Measurements from ENCODE around the gene MAVS.
"Not testable (repeated sequence)": the region's sequence is repeated elsewhere in the genome, so short reads cannot be mapped to it uniquely, and the experiment has no call there.

The MAVS gene

DNA sequence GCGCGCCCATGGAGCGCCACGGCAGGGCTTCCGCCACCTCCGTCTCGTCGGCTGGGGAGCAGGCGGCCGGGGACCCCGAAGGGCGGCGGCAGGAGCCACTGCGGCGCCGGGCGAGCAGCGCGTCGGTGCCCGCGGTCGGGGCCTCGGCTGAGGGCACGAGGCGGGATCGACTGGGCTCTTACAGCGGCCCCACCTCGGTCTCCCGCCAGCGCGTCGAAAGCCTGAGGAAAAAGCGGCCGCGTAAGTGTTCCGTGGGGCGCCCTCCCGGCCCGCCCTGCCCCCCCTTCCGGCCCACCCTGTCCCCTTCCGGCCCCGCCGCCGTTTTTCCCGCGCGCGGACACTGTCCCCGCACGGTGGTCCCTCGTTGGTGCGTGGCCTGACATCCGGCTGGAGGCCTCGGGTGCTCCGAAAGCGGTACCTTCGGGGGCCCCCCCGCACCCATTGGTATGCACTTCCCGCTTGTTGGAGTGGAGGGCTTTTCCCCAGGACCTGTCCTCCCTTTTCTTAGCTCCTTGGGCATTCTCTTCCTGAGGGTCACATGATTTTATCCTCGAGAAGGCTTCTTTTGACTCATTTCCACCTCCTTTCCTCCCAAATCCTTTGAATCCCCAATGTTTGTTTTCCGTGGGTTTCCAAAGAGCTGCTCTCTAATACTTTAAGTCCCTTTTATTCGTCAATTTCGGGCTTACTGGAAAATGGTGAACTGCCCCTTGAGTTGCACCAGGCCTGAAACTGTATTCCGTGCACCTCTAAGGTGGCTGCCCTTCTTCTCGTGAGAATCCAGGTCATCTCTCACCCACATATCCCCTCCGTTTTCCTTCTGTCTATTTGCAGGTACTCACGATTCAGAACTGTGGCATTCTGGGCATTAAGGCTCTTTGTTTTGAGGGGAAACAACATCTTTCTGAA is 43.1 kb downstream of the MAVS start:
- DNase-seq: peak; percentile 4

DNA sequence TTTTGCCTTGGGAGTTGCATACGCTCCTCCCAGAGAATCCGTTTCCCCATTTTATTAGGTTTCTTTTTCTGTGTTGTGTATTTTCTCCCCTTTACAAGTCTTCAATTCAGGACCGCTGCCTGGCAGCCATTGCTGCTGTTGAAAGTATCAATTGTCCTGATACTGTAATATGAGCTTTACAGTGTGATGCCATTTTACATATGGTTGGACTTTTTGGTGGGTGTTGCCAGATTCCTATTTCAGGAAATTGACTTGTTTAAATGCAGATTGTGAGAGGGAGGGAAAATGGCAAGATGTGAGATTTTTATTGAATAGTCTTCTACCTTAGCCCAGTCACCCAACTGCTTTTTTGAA is 43.7 kb downstream of the MAVS start:
- DNase-seq: peak; percentile 32

DNA sequence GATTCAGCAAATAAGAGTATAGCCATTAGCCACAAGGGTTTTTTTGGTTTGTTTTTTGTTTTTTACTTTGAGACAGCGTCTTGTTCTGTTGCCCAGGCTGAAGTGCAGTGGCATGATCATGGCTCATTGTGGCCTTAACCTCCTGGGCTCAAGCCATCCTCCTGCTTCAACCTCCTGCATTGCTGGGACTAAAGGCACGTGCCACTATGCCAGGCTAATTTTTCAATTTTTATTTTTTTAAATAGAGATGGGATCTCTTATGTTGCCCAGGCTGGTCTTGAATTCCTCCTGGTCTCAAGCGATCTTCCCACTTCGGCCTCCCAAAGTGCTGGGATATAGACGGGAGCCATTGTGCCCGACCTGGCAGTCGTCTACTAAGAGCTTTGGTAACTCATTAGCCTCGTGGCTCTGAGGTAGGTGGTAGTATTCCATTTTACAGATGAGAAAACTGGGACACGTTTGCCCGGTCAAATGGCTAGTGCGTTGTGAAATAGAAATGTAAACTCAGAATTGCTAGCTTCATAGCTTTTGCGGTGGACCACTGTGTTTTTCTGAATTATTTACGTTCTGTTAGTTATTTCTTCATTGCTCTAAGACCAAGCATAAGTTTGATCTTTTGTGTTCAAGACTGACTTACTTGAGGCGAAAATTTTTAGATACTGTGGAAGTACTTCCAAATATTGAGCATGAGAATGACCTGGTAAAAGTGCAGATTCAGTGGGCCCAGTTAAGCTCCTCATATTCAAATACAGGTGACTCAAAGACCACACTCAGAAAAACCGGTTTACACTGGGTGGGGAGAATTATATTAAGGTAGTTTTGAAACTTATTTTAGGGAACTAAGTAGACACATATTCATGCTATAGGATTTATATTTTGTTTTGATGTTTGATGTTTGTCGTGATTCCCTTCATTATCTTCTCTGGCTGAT is 44.6 kb downstream of the MAVS start:
- DNase-seq: no peak

DNA sequence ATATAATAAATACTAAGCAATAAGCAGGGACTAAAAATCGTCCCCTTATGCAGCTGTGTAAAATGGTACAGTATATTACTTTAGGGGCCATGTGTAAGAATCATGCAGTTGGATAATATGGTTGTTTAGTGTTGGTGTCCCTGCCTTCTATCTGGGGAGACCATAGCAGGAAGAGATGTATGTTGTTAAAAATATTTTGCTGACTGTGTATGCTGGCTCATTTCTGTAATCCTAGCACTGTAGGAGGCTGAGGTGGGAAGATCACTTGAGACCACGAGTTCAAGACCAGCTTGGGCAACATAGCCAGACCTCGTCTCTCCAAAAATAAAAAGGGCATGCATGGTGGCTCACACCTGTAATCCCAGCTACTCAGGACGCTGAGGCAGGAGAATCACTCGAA is 48.2 kb downstream of the MAVS start:
- DNase-seq: no peak

DNA sequence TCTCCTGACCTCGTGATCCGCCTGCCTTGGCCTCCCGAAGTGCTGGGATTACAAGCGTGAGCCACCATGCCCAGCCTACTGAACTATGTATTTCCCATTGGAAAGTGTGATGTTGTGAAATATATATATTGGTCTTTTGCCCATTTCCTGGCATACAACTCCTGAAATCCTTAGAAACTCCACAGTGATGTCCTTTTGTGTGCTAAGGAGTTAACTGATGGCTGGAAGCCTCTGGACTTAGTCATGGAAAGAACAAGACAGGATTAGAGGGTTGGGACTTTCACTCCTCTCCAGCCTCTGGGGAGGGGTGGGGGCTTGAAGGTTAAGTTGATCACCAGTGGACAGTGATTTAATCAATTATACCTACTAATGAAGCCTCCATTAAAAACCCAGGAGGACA is 49.7 kb downstream of the MAVS start:
- no peak for DNase-seq

DNA sequence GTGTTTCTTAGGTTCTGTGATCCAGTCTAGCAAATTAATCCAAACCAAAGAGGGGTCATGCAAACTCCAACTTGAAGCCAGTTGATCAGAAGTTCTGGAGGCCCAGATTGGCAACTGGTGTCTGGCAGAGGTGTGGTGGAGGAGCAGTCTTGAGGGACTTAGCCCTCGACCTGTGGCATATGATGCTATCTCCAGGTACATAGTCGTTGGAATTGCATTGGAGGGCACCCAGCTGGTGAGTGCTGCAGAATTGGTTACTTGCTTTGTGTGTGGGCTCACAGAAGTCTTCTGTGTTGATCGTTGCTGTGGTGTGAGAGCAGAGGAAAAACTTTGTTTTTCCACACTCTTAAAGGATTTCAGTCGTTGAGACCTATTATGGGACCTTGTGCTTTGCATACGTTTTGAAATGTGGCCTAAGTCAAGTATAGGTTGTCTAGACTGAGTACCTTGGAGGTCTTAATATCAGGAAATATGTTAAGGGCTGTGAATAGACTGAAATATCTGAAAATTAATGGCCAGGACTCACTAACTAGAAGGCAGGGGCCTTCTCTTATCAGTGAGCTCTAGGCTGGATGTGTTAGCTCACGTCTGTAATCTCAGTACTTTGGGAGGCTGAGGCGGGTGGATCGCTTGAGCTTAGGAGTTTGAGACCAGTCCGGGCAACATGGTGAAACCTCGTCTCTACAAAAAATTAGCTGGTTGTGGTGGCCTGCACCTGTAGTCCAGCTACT is 50.4 kb downstream of the MAVS start:
- no peak for DNase-seq

DNA sequence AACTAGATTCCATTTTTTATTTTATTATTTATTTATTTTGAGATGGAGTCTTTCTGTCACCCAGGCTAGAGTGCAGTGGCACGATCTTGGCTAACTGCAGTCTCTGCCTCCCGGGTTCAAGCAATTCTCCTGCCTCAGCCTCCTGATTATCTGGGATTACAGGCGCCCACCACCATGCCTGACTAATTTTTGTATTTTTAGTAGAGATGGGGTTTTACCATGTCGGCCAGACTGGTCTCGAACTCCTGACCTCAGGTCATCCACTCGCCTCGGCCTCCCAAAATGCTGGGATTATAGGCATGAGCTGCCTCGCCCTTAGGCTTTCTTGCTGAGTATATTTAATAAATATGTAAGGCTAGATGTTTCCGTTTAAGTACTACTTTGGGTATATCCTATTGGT is 51.5 kb downstream of the MAVS start:
- DNase-seq: not testable (repeated sequence)

DNA sequence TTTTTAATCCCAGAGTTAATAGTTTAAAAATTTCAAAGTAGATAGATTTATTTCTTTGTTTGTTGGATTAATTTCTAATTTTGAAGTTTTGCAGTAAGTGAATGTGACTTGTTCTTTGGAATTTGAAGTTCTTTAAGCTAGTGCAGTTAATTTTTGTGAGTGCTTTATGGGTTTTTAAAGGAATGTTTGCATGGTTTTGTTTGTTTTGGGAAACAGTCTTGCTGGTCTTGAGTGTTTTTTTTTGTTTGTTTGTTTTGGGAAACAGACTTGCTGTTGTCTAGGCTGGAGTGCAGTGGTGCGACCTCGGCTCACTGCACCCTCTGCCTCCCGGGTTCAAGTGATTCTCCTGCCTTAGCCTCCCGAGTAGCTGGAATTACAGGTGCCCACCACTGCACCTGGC is 52.0 kb downstream of the MAVS start:
- DNase-seq: no peak

DNA sequence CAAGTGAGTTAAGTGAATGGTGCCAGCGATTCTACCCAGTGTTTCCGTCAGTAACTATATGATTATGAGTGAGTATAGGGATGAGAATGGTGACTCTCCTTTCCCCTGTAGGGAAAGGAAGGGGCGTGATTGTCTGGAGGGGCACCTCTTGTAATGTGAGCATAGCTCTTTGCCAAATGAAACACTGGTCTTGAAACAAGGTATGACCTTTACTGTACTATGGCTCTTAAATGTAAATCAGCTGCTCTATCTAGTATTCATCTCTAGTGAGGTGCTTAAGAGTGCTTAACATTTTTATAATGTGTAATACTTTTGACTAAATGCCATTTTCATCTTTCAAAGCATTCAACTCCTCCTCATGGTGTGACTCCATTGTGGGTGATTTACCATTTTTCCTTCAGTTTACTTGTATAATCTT is 53.6 kb downstream of the MAVS start:
- DNase-seq: peak; percentile 32

DNA sequence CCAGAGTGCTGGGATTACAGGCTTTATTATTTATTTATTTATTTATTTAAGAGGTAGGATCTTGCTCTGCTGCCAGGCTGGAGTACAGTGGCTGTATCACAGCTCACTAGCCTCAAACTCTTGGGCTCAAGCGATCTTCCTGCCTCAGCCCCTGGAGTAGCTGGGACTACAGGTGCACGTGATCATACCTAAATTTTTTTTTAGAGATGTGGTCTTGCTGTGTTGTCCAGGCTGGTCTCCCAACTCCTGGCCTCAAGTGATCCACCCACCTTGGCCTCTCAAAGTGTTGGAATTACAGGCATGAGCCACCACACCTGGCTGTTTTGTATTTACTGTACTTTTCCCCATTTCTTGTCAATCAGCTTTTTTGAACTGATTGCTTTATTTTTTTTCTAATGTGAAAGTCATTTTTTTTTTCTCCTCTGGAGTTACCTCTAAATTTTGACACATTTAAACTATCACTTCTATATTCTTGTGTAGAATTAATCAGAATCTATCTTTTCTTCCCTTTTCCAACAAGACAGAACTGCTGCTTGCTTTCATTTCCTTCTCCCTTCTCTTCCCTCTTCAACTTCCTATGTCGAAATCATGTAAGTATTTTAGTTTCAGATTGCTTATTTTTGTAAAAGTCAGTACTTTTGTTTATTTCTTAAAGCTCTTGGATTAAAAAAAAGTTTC is 54.5 kb downstream of the MAVS start:
- no peak for DNase-seq

DNA sequence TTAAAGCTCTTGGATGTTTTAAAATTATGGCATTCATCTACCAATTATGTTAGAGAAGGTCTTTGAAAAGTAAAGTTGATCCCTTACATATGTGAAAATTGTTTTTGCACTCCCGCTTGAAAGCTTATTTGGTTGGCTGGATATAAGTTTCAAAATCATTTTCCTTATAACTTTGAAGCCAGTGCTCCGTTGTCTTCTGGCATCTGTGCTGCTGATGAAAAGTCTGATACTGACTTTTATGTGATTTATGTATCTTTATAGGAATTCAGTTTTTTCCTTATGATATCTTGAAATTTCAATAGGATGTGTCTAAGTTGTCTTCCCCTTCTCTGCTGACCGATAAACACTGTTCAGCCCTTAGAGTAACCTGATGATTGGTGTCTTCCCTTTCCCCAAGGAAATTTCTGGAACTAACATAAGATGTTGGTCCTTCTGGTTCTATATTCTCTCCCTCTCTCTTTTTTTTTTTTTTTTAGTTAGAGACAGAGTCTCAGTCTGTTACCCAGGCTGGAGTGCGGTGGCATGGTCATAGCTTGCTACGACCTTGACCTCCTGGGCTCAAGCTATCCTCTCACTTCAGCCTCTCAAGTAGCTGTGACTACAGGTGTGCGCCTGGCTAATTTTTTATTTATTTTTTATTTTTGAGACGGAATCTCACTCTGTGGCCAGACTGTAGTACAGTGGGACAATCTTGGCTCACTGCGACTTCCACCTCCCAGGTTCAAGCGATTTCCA is 55.2 kb downstream of the MAVS start:
- DNase-seq: no peak

DNA sequence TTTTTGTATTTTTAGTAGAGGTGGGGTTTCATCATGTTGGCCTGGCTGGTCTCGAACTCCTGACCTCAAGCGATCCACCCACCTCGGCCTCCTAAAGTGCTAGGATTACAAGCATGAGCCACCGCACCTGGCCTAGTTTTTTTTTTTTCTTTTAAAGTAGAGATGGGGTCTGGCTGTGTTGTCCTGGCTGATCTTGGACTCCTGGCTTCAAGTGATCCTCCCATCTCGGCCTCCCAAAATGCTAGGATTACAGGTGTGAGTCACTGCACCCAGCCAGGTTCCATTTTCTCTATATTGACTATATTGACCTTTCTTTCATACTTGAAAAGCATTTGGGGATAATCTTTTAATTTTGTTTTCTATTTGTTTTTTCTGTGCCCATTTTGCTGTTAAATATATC is 55.8 kb downstream of the MAVS start:
- DNase-seq: no peak

DNA sequence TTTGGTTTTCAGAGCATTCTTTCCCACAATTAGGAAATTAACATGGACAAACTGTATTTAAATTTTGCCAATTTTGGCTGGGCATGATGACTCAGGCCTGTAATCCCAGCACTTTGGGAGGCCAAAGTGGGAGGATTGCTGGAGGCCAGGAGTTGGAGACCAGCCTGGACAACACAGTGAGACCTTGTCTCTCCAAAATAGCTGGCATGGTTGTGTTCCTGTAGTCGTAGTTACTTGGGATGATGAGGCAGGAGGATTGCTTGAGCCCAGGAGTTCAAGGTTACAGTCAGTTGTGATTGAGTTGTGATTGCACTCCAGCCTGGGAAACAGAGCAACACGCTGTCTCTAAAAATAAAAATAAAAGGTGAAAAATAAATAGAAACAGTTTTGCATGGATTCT is 57.6 kb downstream of the MAVS start:
- DNase-seq: no peak

DNA sequence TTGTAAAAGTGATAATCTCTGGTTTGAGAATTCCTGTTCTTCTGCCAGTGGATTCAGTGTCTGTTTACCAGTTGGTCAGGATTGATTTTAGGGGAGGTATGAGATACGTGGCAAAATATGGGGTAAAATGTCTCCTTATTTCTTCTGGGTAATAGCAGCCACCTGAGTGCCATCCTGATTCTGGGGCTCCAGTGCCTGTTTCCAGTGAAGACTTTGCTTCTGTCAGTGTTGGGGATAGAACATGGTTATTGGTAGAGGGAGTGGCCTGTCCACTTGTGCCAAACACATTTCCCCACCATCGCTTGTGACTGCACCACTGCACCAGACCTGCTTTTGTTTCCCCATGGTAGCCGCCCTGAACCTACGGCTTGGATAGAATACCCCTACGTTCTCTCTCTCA is 58.2 kb downstream of the MAVS start:
- DNase-seq: no peak

DNA sequence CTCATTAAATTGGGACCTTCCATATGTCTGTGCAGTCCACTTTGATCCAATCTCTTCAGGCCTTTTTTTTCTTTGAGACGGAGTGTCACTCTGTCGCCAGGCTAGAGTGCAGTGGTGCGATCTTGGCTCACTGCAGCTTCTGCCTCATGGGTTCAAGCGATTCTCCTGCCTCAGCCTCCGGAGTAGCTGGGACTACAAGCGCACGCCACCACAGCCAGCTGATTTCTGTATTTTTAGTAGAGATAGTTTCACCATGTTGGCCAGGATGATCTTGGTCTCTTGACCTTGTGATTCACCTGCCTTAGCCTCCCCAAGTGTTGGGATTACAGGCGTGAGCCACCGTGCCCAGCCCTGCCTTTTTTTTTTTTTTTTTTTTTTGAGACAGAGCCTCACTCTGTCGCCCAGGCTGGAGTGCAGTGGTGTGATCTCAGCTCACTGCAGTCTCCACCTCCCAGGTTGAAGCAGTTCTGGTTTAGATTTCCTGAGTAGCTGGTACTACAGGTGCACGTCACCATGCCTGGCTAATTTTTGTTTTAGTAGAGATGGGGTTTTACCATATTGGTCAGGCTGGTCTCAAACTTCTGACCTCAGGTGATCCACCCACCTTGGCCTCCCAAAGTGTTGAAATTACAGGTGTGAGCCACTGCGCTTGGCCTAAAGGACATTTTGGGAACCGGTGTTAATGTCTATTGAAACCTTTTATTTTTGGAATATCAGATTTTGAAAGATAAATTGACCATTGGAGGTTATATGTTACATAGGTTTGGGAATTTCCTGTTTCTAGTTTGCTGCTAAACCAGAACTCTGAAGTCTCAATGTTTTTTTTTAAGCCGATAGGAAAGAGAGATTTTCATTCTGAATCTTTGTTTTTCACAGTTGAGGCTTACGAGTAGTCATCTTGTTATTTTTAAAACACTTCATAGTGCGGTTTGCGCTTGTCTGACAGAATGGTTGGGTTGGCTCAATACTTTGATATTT is 60.4 kb downstream of the MAVS start:
- not testable (repeated sequence) for DNase-seq

DNA sequence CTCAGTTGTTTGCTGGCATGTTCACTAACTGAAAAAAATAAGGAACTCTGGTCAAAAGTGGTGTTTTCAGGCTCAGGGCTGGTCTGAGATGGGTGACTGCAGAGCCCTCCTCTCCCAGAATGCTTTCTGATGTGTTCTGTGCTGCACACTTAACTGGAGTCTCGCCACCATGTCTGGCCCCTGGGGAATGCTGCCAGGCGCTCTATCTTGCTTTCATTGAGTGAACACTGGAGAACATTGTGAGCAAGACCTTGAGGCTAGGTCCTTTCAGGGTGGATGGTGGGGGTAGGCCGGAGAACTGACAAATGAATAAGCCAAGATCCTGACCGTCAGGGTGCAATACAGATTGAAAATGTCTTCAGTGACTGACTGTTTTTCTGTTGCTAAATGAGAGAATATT is 62.0 kb downstream of the MAVS start:
- no peak for DNase-seq

DNA sequence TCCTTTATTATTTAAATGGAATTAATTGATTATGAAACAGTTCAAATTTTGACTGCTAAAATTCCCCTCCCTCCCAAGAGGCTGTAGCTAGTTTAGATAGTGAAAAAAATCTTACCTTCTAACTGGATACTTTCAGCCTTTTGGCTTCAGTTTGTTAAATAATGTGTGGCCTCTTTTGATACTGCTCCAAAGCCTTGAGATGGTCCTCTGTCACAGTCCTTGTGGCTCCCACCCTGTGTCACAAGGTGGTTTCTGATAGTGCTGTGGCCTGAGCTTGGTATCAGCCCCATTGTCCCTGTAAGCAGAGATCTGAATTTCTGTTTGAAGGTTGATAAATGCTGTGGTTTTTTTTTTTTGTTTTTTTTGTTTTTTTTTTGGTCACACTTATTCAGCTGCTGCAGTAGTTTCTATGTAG is 63.3 kb downstream of the MAVS start:
- DNase-seq: no peak

DNA sequence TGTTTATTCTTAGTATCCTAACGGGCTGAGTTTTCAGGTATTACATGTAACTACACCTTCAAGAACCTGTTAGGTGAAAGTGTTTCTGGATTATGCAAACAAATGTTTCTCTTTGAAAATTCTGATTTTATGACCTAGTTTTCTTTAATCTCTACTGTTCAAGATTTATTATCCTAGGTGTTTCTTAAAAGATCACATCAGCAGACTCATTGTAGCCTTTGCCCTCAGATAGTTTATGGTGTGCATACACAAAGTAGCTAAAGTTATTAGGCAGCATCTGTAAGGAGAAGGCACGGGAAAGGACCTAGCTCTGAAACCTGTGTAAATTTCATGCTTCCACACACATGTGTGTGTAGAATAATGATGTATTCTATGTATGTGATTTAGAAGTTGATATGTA is 64.2 kb downstream of the MAVS start:
- DNase-seq: no peak

DNA sequence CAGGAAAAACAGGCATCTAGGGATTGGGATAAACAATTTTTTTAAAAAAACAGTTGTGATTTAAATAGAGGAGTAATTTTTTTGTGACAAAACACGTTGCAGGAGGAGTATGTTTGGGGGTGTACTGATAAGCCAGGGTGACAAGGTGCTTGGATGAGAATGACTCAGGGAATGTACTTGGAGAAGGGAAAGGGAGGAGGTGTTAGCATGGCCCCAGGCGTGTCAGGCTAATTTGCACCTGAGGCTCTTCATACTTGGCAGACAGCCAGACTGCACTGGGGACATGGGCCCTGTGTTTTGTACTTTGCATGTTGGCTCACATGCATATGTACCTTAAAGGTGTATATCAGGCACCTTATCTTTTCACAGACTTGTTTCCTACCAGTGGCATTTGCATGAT is 65.3 kb downstream of the MAVS start:
- DNase-seq: peak; percentile 7

DNA sequence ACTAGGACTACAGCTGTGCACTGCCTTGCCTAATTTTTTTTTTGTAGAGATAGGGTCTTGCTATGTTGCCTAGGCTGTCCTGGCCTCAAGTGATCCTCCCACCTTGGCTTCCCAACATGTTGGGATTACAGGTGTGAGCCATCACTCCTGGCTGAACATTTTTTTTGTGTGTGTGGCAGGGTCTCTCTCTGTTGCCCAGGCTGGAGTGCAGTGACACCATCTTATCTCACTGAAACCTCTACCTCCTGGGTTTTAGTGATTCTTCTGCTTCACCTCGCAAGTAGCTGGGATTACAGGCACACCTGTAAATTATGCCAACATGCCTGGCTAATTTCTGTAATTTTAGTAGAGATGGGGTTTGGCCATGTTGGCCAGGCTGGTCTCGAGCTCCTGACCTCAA is 67.8 kb downstream of the MAVS start:
- DNase-seq: no peak

DNA sequence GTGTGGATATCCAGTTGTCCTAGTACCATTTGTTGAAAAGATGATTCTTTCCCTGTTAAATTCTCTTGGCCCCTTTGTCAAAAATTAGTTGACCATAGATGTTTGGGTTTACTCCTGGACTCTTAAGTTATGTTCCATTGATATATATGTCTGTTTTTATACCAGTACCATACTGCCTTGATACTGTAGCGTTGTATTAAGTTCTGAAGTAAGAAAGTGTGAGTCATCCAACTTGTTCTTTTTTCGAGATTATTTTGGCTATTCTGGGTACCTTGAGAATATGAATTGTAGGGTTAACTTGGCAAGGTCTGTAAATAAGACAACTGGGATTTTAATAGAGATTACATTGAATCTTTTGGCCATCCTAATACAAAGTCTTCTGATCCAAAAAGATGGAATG is 69.1 kb downstream of the MAVS start:
- DNase-seq: no peak

Measured in DMS79 treated with DMSO at 0.1 percent for 48 hours (cell line).